Thoracic aorta (tissue), 2 donors: ENCODE results near the gene KCNQ5. TPM values are rescaled to one million over a fixed set of nuclear protein-coding genes. Genes with fewer than 3 reads are reported as not detected.

Source experiments
- ATAC-seq: fragments of 150-250 bp; one replicate; pipeline ENCODE4 v1.8.0; 2017; ENCODE audit warnings: low read depth; ENCODE audit not compliant: insufficient number of reproducible peaks, low FRiP score
- DNase-seq: peaks from one replicate; pipeline ENCODE4 v3.0.0-alpha.2; 2020; ENCODE audit warnings: low spot score
- H3K27ac ChIP-seq, 2 donors: fragments of 200-600 bp; sonication (generic); 1 replicate in 1 of 2; 2 replicates in 1 of 2; pipeline ENCODE4 v1.5.1; 2016; ENCODE audit warnings: mild to moderate bottlenecking in 2 of 2, moderate library complexity in 2 of 2
- H3K27me3 ChIP-seq: fragments of 200-600 bp; sonication (generic); replicated peaks from 2 replicates; pipeline ENCODE4 v1.6.0; 2016; ENCODE audit warnings: mild to moderate bottlenecking; ENCODE audit not compliant: insufficient read depth
- H3K36me3 ChIP-seq: fragments of 200-600 bp; sonication (generic); one replicate; pipeline ENCODE4 v1.5.1; 2016
- H3K4me1 ChIP-seq, 2 donors: fragments of 200-600 bp; sonication (generic); 1 replicate in 1 of 2; 2 replicates in 1 of 2; pipeline versions ENCODE4 v1.5.1 to v1.6.0; 2016; ENCODE audit warnings: low read depth in 2 of 2, mild to moderate bottlenecking in 1 of 2; ENCODE audit not compliant: control insufficient read depth in 1 of 2
- H3K4me3 ChIP-seq: fragments of 200-600 bp; sonication (generic); 2 replicates; pipeline ENCODE4 v1.5.1; 2016; ENCODE audit warnings: mild to moderate bottlenecking
- H3K9me3 ChIP-seq: fragments of 200-600 bp; sonication (generic); 2 replicates; pipeline ENCODE4 v1.5.1; 2016
- CTCF ChIP-seq: fragments of 200-600 bp; sonication (generic); IDR thresholded peaks from one replicate; pipeline ENCODE4 v1.5.1; 2019; ENCODE audit warnings: antibody characterized with exemption
- total RNA-seq, 2 donors: library from RNA; depleted of rRNA; stranded (reverse); fragments of >200 nt; gene quantifications; one replicate each; pipeline versions ENCODE4 v1.1.0 to v1.2.3, GENCODE V29; 2016

Gene KCNQ5
- total RNA-seq, 2 donors from 2014 or later, result 7.3 to 8.5 TPM

- ATAC-seq (no peak), DNase-seq (no peak)
- Histone ChIP-seq H3K27me3 (no peaks in the 10 kb centered on the region), H3K9me3 (no peaks in the 10 kb centered on the region), H3K4me1 (peaks cover 24 to 39% of the 10 kb centered on the region in 2 donors), H3K4me3 (no peak overlapping the region), H3K36me3 (no peaks in the 10 kb centered on the region), H3K27ac (peak overlapping the region in 1 of 2 donors; percentile 22)
- TF ChIP-seq CTCF, result no peak
Observed at GRCh38 chr6:72784071-72784470, 162.2 kb downstream of the KCNQ5 start.

GRCh38 chr6:72784581-72784980 lies 162.7 kb downstream of the KCNQ5 start:
- Histone ChIP-seq H3K36me3 (no peaks in the 10 kb centered on the region), H3K27ac (no peak overlapping the region), H3K4me3 (no peak overlapping the region), H3K27me3 (no peaks in the 10 kb centered on the region), H3K4me1 (peaks cover 24 to 39% of the 10 kb centered on the region in 2 donors), H3K9me3 (no peaks in the 10 kb centered on the region)
- no peak for ATAC-seq
- no peak for DNase-seq
- TF ChIP-seq CTCF, result no peak

- no peak overlapping the region for H3K4me3 ChIP-seq
- H3K4me1 ChIP-seq, result peaks cover 24 to 43% of the 10 kb centered on the region in 2 donors
- TF ChIP-seq CTCF, result no peak
- peak overlapping the region in 1 of 2 donors; percentile 23 for H3K27ac ChIP-seq
- ATAC-seq, result no peak
- DNase-seq, result no peak
- no peaks in the 10 kb centered on the region for H3K27me3 ChIP-seq
- H3K36me3 ChIP-seq, result no peaks in the 10 kb centered on the region
- H3K9me3 ChIP-seq, result no peaks in the 10 kb centered on the region
Observed at GRCh38 chr6:72787391-72788031, 165.6 kb downstream of the KCNQ5 start.

GRCh38 chr6:72788188-72788587 lies 166.3 kb downstream of the KCNQ5 start:
- DNase-seq (no peak), ATAC-seq (no peak)
- no peak overlapping the region for H3K4me3 ChIP-seq
- H3K4me1 ChIP-seq, result peaks cover 24 to 37% of the 10 kb centered on the region in 2 donors
- H3K36me3 ChIP-seq, result no peaks in the 10 kb centered on the region
- H3K27me3 ChIP-seq, result no peaks in the 10 kb centered on the region
- no peaks in the 10 kb centered on the region for H3K9me3 ChIP-seq
- peak overlapping the region in 1 of 2 donors; percentile 23 for H3K27ac ChIP-seq
- no peak for TF ChIP-seq CTCF

- Histone ChIP-seq H3K36me3 (no peaks in the 10 kb centered on the region), H3K27ac (no peak overlapping the region), H3K9me3 (no peaks in the 10 kb centered on the region), H3K4me3 (no peak overlapping the region), H3K4me1 (peaks cover 20 to 27% of the 10 kb centered on the region in 2 donors), H3K27me3 (no peaks in the 10 kb centered on the region)
- TF ChIP-seq CTCF, result no peak
- DNase-seq (no peak), ATAC-seq (no peak)
Observed at GRCh38 chr6:72789145-72789544, 167.3 kb downstream of the KCNQ5 start.
